Stimulated activated CD8-positive, alpha-beta memory T cell treated with anti-CD3 and anti-CD28 coated beads, Interleukin-4, amount 100 ng/mL, for 1 hour (primary cell): Measurements from ENCODE around the gene OR10G4.
"Not testable (repeated sequence)": the region's sequence is repeated elsewhere in the genome, so short reads cannot be mapped to it uniquely, and the experiment has no call there.

Experiments
- DNase-seq, 2 donors: peaks; one replicate each; pipeline ENCODE4 v3.0.0-alpha.2; 2020; ENCODE audit warnings: low read depth in 2 of 2, low spot score in 1 of 2

The OR10G4 gene

GRCh38 chr11:124012697-124013096 is at the start of gene OR10G4:
Gene OR10G4 (plus strand): TSS chr11:124012997. CDS start chr11:124015575, 2,578 bp downstream.
- no peak for DNase-seq

- no peak for DNase-seq
These were observed 39.0 kb upstream of the OR10G4 start for GRCh38 chr11:123973816-123974215.

- DNase-seq, result no peak
These were observed 35.8 kb upstream of the OR10G4 start for GRCh38 chr11:123976770-123977560.

GRCh38 chr11:123977731-123978347 is 35.0 kb upstream of the OR10G4 start, which contains the start of gene OR10S1:
Gene OR10S1 (minus strand): TSS chr11:123977781. CDS start chr11:123977664, 117 bp downstream.
- no peak for DNase-seq

GRCh38 chr11:123979311-123979710 is 33.5 kb upstream of the OR10G4 start:
- DNase-seq, result no peak

- no peak for DNase-seq
These were observed 17.7 kb upstream of the OR10G4 start, which contains the start of gene OR10G6 for GRCh38 chr11:123995119-123995518. Gene OR10G6 (minus strand): TSS chr11:123995161. CDS start chr11:123995161, 0 bp downstream.

GRCh38 chr11:124015837-124016236 is 3.0 kb downstream of the OR10G4 start:
- not testable (repeated sequence) for DNase-seq

GRCh38 chr11:124026498-124026897 is 13.7 kb downstream of the OR10G4 start, which contains the start of gene OR10G8:
Gene OR10G8 (plus strand): TSS chr11:124026798. CDS start chr11:124029623, 2,825 bp downstream.
- DNase-seq, result no peak

GRCh38 chr11:124036666-124037065 is 23.9 kb downstream of the OR10G4 start:
- DNase-seq, result no peak

- DNase-seq, result no peak
These were observed 26.8 kb downstream of the OR10G4 start for GRCh38 chr11:124039557-124039956.

GRCh38 chr11:124041254-124041653 is 28.5 kb downstream of the OR10G4 start, which contains the start of gene OR10G7:
Gene OR10G7 (minus strand): TSS chr11:124041325. CDS start chr11:124039001, 2,324 bp downstream.
- DNase-seq, result no peak

- no peak for DNase-seq
These were observed 30.6 kb downstream of the OR10G4 start for GRCh38 chr11:124043420-124043819.

GRCh38 chr11:124050748-124051147 is 38.0 kb downstream of the OR10G4 start:
- DNase-seq, result no peak

- DNase-seq, result no peak
These were observed 40.2 kb downstream of the OR10G4 start for GRCh38 chr11:124052966-124053365.
